HCT116 (cell line): ENCODE data around the gene TMPRSS3.

Experiments
- ATF3 ChIP-seq: IDR thresholded peaks from 2 replicates; pipeline ENCODE4 v1.6.1; 2012
- CTCF ChIP-seq, 3 experiments: fragments of 200-600 bp in 1 of 3; sonication (generic) in 1 of 3; IDR thresholded peaks in 2 of 3; conservative IDR thresholded peaks in 1 of 3; 2 replicates each; pipeline ENCODE4 v1.5.1; 2012 to 2017; ENCODE audit warnings: low read depth in 2 of 3, low read length in 2 of 3, antibody characterized with exemption in 1 of 3, borderline replicate concordance in 1 of 3, control low read depth in 1 of 3, mild to moderate bottlenecking in 1 of 3, mixed read lengths in 1 of 3, mixed run types in 1 of 3, moderate library complexity in 1 of 3; ENCODE audit not compliant: insufficient read depth in 1 of 3
- EZH2 ChIP-seq: fragments of 200-600 bp; sonication (generic); IDR thresholded peaks from 2 replicates; pipeline ENCODE4 v1.6.1; 2017; ENCODE audit warnings: antibody characterized with exemption, mixed run types
- POLR2A ChIP-seq: IDR thresholded peaks from 2 replicates; pipeline ENCODE4 v1.7.0; 2011; ENCODE audit warnings: borderline replicate concordance; ENCODE audit not compliant: insufficient read depth, insufficient read length; ENCODE audit errors: extremely low read depth
- POLR2AphosphoS5 ChIP-seq: IDR thresholded peaks from 2 replicates; pipeline ENCODE4 v1.6.1; 2011; ENCODE audit warnings: mild to moderate bottlenecking, low read depth, low read length, moderate library complexity
- RAD21 ChIP-seq: IDR thresholded peaks from 2 replicates; pipeline ENCODE4 v1.6.1; 2012; ENCODE audit warnings: low read depth, mild to moderate bottlenecking
- REST ChIP-seq: IDR thresholded peaks from 2 replicates; pipeline ENCODE4 v1.6.1; 2012; ENCODE audit warnings: low read depth
- SP1 ChIP-seq: IDR thresholded peaks from 2 replicates; pipeline ENCODE4 v1.6.1; 2012; ENCODE audit warnings: low read depth
- SRF ChIP-seq: IDR thresholded peaks from 2 replicates; pipeline ENCODE4 v1.6.1; 2012; ENCODE audit warnings: low read depth
- TCF7L2 ChIP-seq: IDR thresholded peaks from 2 replicates; pipeline ENCODE4 v1.7.0; 2011; ENCODE audit warnings: borderline replicate concordance, inconsistent platforms; ENCODE audit not compliant: insufficient read depth, insufficient read length; ENCODE audit errors: extremely low read depth
- YY1 ChIP-seq: IDR thresholded peaks from 2 replicates; pipeline ENCODE4 v1.6.1; 2011; ENCODE audit warnings: low read length, low read depth, moderate library complexity, mild to moderate bottlenecking; ENCODE audit not compliant: insufficient replicate concordance; ENCODE audit errors: extremely low read depth
- ZBTB33 ChIP-seq: IDR thresholded peaks from 2 replicates; pipeline ENCODE4 v1.6.1; 2011; ENCODE audit warnings: mild to moderate bottlenecking, low read length, moderate library complexity; ENCODE audit not compliant: insufficient replicate concordance; ENCODE audit errors: extremely low read depth
- ZFX ChIP-seq: fragments of 450-650 bp; IDR thresholded peaks from 2 replicates; pipeline ENCODE4 v1.6.1; 2017
- ZNF274 ChIP-seq: fragments of 200-500 bp; sonication (Bioruptor generic); IDR thresholded peaks from 2 replicates; pipeline ENCODE4 v1.6.1; 2014; ENCODE audit warnings: mild to moderate bottlenecking, low read depth, low read length, inconsistent platforms

GRCh38 chr21:42350927-42351426, 44.9 kb downstream of the TMPRSS3 start, which contains the start of gene TFF2:
- TF ChIP-seq CTCF (IDR thresholded peaks at IDR 0.05 in 2 of 3, conservative IDR thresholded peaks at IDR 0.05 in 1 of 3; ENCODE audit: borderline replicate concordance in 1 of 3, insufficient read depth in 1 of 3, low read depth in 2 of 3, low read length in 2 of 3): no peak
- no peak for TF ChIP-seq EZH2
- no peak for TF ChIP-seq POLR2AphosphoS5
- TF ChIP-seq TCF7L2: no peak
- no peak for TF ChIP-seq POLR2A
- no peak for TF ChIP-seq REST
- TF ChIP-seq ZBTB33: no peak
- TF ChIP-seq YY1: no peak
- TF ChIP-seq ZFX: no peak
- no peak for TF ChIP-seq RAD21
- no peak for TF ChIP-seq SRF
- no peak for TF ChIP-seq ATF3
- no peak for TF ChIP-seq ZNF274
- TF ChIP-seq SP1: no peak
